GM12864 (cell line): ENCODE data around the gene ACSF3.
A peak's percentile ranks its signal among the peaks of the same experiment; 100 is the strongest.

Experiments
- DNase-seq: peaks from one replicate; pipeline ENCODE4 v3.0.0-alpha.2; 2011; ENCODE audit warnings: low read depth
- H3K4me3 ChIP-seq: 2 replicates; pipeline ENCODE4 v1.5.1; 2011; ENCODE audit warnings: mild to moderate bottlenecking, low read depth, low read length, control low read depth
- TF ChIP-seq, protein P1 (sequence below): IDR thresholded peaks from 2 replicates; pipeline ENCODE4 v1.5.1; 2011; ENCODE audit warnings: low read depth, mild to moderate bottlenecking, moderate library complexity, low read length, control low read depth, inconsistent platforms; ENCODE audit errors: missing control alignments

Gene ACSF3

DNA sequence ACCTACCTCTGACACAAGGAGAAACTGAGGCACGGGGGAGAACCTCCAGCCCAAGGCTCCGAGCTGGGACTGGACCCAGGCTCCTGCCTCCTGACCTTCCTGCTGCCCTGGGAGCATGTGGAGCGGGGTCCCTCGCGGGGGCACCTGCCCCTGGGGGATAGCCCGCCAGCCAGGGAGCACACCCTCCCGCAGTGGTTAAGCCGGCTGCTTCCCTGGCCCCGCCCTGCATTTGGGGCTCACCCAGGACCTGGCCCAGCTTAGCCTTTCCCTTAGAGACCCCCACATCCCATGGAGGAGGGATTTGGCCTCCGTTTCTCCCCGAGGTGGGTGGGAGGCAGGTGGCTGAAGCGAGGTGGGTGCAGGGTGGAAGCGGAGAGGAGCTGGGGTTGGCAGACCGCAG lies 76.1 kb downstream of the ACSF3 start:
- no peak for DNase-seq
- TF ChIP-seq, protein P1, sequence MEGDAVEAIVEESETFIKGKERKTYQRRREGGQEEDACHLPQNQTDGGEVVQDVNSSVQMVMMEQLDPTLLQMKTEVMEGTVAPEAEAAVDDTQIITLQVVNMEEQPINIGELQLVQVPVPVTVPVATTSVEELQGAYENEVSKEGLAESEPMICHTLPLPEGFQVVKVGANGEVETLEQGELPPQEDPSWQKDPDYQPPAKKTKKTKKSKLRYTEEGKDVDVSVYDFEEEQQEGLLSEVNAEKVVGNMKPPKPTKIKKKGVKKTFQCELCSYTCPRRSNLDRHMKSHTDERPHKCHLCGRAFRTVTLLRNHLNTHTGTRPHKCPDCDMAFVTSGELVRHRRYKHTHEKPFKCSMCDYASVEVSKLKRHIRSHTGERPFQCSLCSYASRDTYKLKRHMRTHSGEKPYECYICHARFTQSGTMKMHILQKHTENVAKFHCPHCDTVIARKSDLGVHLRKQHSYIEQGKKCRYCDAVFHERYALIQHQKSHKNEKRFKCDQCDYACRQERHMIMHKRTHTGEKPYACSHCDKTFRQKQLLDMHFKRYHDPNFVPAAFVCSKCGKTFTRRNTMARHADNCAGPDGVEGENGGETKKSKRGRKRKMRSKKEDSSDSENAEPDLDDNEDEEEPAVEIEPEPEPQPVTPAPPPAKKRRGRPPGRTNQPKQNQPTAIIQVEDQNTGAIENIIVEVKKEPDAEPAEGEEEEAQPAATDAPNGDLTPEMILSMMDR, result no peak
- no peak overlapping the region for H3K4me3 ChIP-seq

DNA sequence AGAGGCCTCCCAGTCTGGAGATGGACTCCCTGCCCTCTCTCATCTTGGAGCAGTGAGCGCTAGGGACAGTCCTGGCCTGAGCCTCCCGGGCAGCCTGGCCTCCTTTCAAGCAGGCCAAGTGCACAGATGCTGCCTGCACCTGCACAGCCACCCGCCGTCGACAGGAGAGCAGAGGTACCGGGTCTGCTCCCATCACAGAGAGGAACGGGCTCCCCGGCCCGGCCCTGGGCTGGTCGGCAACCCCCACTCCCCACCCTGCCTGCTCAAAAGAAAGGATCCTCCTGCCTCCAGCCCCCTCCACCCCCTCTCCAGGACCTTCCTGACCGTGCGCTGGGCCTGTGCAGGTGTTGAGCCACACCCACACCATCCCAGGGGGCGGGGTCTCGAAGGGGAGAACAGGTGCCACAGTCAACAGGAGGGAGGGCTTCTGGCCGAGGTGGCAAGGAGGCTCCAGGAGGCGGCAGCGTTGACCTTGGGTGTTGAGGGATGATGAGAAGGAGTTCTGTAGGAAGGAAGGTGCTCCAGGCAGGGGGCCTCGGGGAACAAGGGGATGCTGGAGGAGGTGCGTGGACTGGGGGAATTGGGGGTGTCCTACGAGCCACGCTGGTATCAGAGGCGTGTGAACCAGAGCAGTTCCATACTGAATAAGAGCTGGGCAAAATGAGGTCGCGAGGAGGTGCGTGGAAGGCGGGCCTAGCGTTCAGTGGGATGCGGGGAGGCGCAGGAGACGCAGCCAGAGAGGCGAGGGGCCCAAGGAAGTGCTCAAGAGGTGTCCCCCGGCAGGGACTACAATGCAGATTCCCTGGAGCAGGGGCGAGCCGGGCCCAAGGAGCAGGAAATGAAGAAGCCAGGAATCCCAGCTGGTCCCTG lies 76.9 kb downstream of the ACSF3 start:
- DNase-seq, result no peak
- H3K4me3 ChIP-seq, result no peak overlapping the region; the same call in 1 of the 2 replicates
- TF ChIP-seq, protein P1, result no peak

- TF ChIP-seq, protein P1, result no peak
- H3K4me3 ChIP-seq, result no peak within 1 kb of the TSS; the same call in 1 of the 2 replicates
- DNase-seq, result peak; percentile 84
Observed at GRCh38 chr16:89171216-89172170, 77.8 kb downstream of the ACSF3 start, which contains the start of gene CDH15. CDH15 (plus strand) TSS chr16:89171748; CDS start chr16:89171832, 84 bp downstream.

- no peak overlapping the region for H3K4me3 ChIP-seq
- DNase-seq, result no peak
- TF ChIP-seq, protein P1, result no peak
Observed at GRCh38 chr16:89172171-89172527, 78.5 kb downstream of the ACSF3 start.

DNA sequence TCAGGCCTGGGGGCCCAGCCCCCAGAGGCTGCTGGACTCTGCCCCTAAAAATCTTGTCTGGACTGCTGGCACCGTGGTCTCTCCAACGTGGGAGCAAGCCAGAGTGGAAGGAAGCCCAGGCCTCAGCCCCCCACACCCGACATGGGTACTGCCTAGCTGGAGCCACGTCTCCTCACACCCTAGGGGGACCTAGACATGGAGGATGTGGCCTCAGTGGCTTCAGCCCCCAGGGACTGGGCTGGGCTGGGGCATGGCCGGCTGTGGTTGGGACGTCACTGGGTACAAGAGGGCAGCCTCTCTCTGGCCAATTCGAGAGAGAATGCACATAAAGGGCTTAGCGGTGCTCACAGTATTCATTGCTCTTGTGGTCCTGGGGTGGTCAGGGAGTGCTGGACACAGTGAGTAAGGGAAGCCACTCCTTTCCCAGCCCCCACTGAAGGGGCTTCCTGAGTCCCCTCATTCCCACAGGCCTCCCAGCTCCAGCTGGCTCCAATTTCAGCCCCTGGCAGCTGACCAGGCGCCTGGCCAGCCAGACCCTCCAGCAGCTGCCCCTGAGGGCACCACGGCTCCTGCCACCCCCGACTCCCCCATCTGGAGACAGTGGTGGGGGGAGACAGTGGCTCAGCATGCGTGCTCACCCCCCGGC lies 79.0 kb downstream of the ACSF3 start:
- DNase-seq, result no peak
- TF ChIP-seq, protein P1, result no peak
- H3K4me3 ChIP-seq, result no peak overlapping the region

GRCh38 chr16:89173174-89173921 lies 79.7 kb downstream of the ACSF3 start:
- TF ChIP-seq, protein P1, result no peak
- no peak overlapping the region for H3K4me3 ChIP-seq
- no peak for DNase-seq
